ENCODE results near the gene SGMS1.
"Not testable (repeated sequence)": the region's sequence is repeated elsewhere in the genome, so short reads cannot be mapped to it uniquely, and the experiment has no call there.

GRCh38 chr10:50445777-50446176 lies 178.0 kb downstream of the SGMS1 start:
- TF ChIP-seq, protein P1, sequence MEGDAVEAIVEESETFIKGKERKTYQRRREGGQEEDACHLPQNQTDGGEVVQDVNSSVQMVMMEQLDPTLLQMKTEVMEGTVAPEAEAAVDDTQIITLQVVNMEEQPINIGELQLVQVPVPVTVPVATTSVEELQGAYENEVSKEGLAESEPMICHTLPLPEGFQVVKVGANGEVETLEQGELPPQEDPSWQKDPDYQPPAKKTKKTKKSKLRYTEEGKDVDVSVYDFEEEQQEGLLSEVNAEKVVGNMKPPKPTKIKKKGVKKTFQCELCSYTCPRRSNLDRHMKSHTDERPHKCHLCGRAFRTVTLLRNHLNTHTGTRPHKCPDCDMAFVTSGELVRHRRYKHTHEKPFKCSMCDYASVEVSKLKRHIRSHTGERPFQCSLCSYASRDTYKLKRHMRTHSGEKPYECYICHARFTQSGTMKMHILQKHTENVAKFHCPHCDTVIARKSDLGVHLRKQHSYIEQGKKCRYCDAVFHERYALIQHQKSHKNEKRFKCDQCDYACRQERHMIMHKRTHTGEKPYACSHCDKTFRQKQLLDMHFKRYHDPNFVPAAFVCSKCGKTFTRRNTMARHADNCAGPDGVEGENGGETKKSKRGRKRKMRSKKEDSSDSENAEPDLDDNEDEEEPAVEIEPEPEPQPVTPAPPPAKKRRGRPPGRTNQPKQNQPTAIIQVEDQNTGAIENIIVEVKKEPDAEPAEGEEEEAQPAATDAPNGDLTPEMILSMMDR (IDR thresholded peaks at IDR 0.05; ENCODE audit: insufficient read depth, low read depth, low read length): not testable (repeated sequence)
- TF ChIP-seq EZH2 (IDR thresholded peaks at IDR 0.05; ENCODE audit: insufficient read depth, low read length): not testable (repeated sequence)
